ENCODE data around the gene SCARB2. TPM values are rescaled to one million over a fixed set of nuclear protein-coding genes. Genes with fewer than 3 reads are reported as not detected.

The SCARB2 gene
- total and polyA plus RNA-seq, 2 of the 4 experiments (the other 2 are of a cell fraction) = 69.2 to 102 TPM

DNA sequence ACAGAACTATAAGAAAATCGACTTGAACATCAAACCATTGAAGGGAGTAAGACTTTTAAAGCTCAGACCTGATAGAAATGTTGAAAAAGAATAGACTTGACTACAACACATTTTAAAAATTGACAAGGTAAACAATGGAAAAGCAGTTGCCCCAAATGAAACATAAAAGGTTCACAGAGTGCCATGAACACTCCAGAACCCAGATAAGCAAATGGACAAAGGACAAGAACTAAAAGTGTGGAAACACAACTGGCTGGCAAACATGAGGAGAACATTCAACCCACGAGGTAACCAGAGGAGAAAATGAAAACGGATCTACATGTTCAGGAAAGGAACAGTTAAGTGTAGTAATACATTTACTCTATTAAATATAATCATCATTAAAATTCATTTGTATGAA, 26.5 kb downstream of the SCARB2 start:
- ChIA-PET POLR2A (ENCODE audit: unreplicated experiment) (no interaction called here), CTCF (no interaction called here)

More for the DNA sequence above, 26.5 kb downstream of the SCARB2 start:
- Histone ChIP-seq H2AFZ (replicated peaks; ENCODE audit: low read length, poor library complexity) (no peak overlapping the region), H3K9me1 (ENCODE audit: insufficient read depth, low read length) (peaks cover 22% of the 10 kb centered on the region), H3K4me3 (ENCODE audit: insufficient read depth, low read depth, low read length) (no peak overlapping the region), H2BK5ac (ENCODE audit: low read depth, low read length, poor library complexity, severe bottlenecking) (no peak overlapping the region), H4K5ac (ENCODE audit: low read depth, low read length) (no peak overlapping the region), H4K20me1 (ENCODE audit: insufficient read depth, low read length) (peaks cover 20% of the 10 kb centered on the region), H2BK120ac (ENCODE audit: low read depth, low read length) (no peak overlapping the region), H3K79me1 (ENCODE audit: low read depth in 1 of 2, low read length in 2 of 2) (peaks cover 41 to 77% of the 10 kb centered on the region in 2 experiments), H2BK15ac (ENCODE audit: low read depth, low read length) (no peak overlapping the region), H3K23ac (ENCODE audit: low read depth, low read length) (no peak overlapping the region), H3K27me3 (ENCODE audit: control insufficient read depth, insufficient read depth, low read length) (no peaks in the 10 kb centered on the region), H3K4ac (ENCODE audit: low read depth, low read length) (no peak overlapping the region), H3K9me3 (ENCODE audit: control insufficient read depth, insufficient read depth, low read length) (no peaks in the 10 kb centered on the region), H2AK9ac (replicated peaks; ENCODE audit: low read depth, low read length, poor library complexity) (no peak overlapping the region), H4K91ac (ENCODE audit: insufficient read depth, low read depth, low read length) (no peak overlapping the region), H3K4me1 (ENCODE audit: control insufficient read depth, insufficient read depth, low read length) (peaks cover 6% of the 10 kb centered on the region), H3K36me3 (ENCODE audit: control insufficient read depth, insufficient read depth, low read length) (peaks cover 15% of the 10 kb centered on the region), H4K8ac (ENCODE audit: low read depth in 2 of 2, low read length in 2 of 2) (0 out of 4 replicates have a peak overlapping the region, but pooled peaks of 1 of the 2 experiments have one; percentile 40), H3K56ac (ENCODE audit: extremely low read depth, insufficient read depth, low read length) (no peak overlapping the region), H3K18ac (ENCODE audit: low read depth, low read length) (no peak overlapping the region), H2BK20ac (ENCODE audit: low read depth, low read length) (no peak overlapping the region), H2AK5ac (ENCODE audit: low read depth, low read length) (no peak overlapping the region), H3K14ac (replicated peaks; ENCODE audit: low read depth, low read length) (no peak overlapping the region), H3K4me2 (ENCODE audit: low read depth, low read length) (no peak overlapping the region), H3K27ac (ENCODE audit: insufficient read depth, low read length) (no peak overlapping the region), H3K9ac (ENCODE audit: low read depth, low read length) (no peak overlapping the region)
- intact Hi-C loops (cut with micrococcal nuclease) (no loop called here), in situ Hi-C loops (cut with MboI; ENCODE audit: low sequenced_read_pairs) (loop anchor here (10.0 kb wide), 1 partner anchor 188 kb away; no protein-coding TSS in a partner anchor), dilution Hi-C loops (cut with HindIII; ENCODE audit: low sequenced_read_pairs, unreplicated experiment) (no loop called here)
- DNase-seq (no peak), ATAC-seq (ENCODE audit: low read depth) (no peak)
- WGBS, 2 experiments (ENCODE audit: extremely low coverage in 2 of 2, insufficient read length in 1 of 2) = no CpG with 5 or more reads among the region's 3 CpGs
- TF ChIP-seq SMC3 (IDR thresholded peaks at IDR 0.05; ENCODE audit: low read depth, low read length) = no peak
- TF ChIP-seq, protein P1, sequence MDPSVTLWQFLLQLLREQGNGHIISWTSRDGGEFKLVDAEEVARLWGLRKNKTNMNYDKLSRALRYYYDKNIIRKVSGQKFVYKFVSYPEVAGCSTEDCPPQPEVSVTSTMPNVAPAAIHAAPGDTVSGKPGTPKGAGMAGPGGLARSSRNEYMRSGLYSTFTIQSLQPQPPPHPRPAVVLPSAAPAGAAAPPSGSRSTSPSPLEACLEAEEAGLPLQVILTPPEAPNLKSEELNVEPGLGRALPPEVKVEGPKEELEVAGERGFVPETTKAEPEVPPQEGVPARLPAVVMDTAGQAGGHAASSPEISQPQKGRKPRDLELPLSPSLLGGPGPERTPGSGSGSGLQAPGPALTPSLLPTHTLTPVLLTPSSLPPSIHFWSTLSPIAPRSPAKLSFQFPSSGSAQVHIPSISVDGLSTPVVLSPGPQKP (IDR thresholded peaks at IDR 0.05; ENCODE audit: borderline replicate concordance, low read depth, low read length) = no peak
- no peak for TF ChIP-seq CHD1 (IDR thresholded peaks at IDR 0.05; ENCODE audit: low read depth, low read length)
- TF ChIP-seq RAD21 (IDR thresholded peaks at IDR 0.05; ENCODE audit: low read length) = no peak
- TF ChIP-seq, protein P2, sequence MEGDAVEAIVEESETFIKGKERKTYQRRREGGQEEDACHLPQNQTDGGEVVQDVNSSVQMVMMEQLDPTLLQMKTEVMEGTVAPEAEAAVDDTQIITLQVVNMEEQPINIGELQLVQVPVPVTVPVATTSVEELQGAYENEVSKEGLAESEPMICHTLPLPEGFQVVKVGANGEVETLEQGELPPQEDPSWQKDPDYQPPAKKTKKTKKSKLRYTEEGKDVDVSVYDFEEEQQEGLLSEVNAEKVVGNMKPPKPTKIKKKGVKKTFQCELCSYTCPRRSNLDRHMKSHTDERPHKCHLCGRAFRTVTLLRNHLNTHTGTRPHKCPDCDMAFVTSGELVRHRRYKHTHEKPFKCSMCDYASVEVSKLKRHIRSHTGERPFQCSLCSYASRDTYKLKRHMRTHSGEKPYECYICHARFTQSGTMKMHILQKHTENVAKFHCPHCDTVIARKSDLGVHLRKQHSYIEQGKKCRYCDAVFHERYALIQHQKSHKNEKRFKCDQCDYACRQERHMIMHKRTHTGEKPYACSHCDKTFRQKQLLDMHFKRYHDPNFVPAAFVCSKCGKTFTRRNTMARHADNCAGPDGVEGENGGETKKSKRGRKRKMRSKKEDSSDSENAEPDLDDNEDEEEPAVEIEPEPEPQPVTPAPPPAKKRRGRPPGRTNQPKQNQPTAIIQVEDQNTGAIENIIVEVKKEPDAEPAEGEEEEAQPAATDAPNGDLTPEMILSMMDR (conservative IDR thresholded peaks at IDR 0.05; ENCODE audit: low read depth, low read length) = no peak
- no peak for TF ChIP-seq RCOR1 (IDR thresholded peaks at IDR 0.05; ENCODE audit: insufficient replicate concordance, low read length)
- no peak for TF ChIP-seq MAFK (IDR thresholded peaks at IDR 0.05; ENCODE audit: low read depth, low read length)
- TF ChIP-seq FOS (IDR thresholded peaks at IDR 0.05; ENCODE audit: low read depth, low read length) = no peak
- no peak for TF ChIP-seq POLR2A (IDR thresholded peaks at IDR 0.05; ENCODE audit: low read depth, low read length)
- TF ChIP-seq MXI1 (IDR thresholded peaks at IDR 0.05; ENCODE audit: borderline replicate concordance, low read depth, low read length) = no peak
- no peak for TF ChIP-seq RFX5 (IDR thresholded peaks at IDR 0.05; ENCODE audit: low read depth, low read length)
- TF ChIP-seq BHLHE40 (IDR thresholded peaks at IDR 0.05; ENCODE audit: low read depth, low read length) = no peak
- TF ChIP-seq, protein P3, sequence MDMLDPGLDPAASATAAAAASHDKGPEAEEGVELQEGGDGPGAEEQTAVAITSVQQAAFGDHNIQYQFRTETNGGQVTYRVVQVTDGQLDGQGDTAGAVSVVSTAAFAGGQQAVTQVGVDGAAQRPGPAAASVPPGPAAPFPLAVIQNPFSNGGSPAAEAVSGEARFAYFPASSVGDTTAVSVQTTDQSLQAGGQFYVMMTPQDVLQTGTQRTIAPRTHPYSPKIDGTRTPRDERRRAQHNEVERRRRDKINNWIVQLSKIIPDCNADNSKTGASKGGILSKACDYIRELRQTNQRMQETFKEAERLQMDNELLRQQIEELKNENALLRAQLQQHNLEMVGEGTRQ (IDR thresholded peaks at IDR 0.05; ENCODE audit: low read depth, low read length) = no peak
- no TSS peak for BruUV-seq (replicated peaks)
